Gastroesophageal sphincter (tissue), 3 donors: ENCODE results near the gene RLN3.

Experiments
- CTCF ChIP-seq, 4 experiments: fragments of 200-600 bp in 2 of 4; fragments of 450-650 bp in 2 of 4; sonication (generic) in 1 of 4; IDR thresholded peaks; one replicate each; pipeline ENCODE4 v1.5.1; 2017 to 2019; ENCODE audit warnings: antibody characterized with exemption in 4 of 4, mild to moderate bottlenecking in 2 of 4, moderate library complexity in 2 of 4
- EP300 ChIP-seq: sonication (generic); formaldehyde crosslinking; IDR thresholded peaks from one replicate; pipeline ENCODE4 v1.6.1; 2017; ENCODE audit warnings: antibody characterized with exemption, mild to moderate bottlenecking
- POLR2A ChIP-seq, 2 donors: fragments of 450-650 bp; IDR thresholded peaks; one replicate each; pipeline ENCODE4 v1.6.1; 2017; ENCODE audit warnings: antibody characterized with exemption in 2 of 2, mild to moderate bottlenecking in 2 of 2, moderate library complexity in 1 of 2
- POLR2AphosphoS5 ChIP-seq: sonication (generic); formaldehyde crosslinking; IDR thresholded peaks from one replicate; pipeline ENCODE4 v1.6.1; 2017; ENCODE audit warnings: antibody characterized with exemption

- no peak for TF ChIP-seq CTCF (IDR thresholded peaks at IDR 0.05)
- TF ChIP-seq POLR2A (IDR thresholded peaks at IDR 0.05) = no peak
- TF ChIP-seq POLR2AphosphoS5 = no peak
- TF ChIP-seq EP300 = no peak
Measured at GRCh38 chr19:13996928-13997630, 30.9 kb upstream of the RLN3 start.
